ENCODE results near the gene MBD1.

Gene MBD1

GRCh38 chr18:50280707-50281294 is 522 bp downstream of the MBD1 start:
- TF ChIP-seq CTCF (conservative IDR thresholded peaks at IDR 0.05; ENCODE audit: low read depth): no peak
- ChIA-PET CTCF (no interaction called here), POLR2A (ENCODE audit: low non-redundant PET) (no interaction called here)
- peak overlapping the region; percentile 91 for H3K27ac ChIP-seq
- no peak for DNase-seq (ENCODE audit: low spot score)

GRCh38 chr18:50279752-50280151 is 1.6 kb downstream of the MBD1 start:
- no peak for TF ChIP-seq CTCF (conservative IDR thresholded peaks at IDR 0.05; ENCODE audit: low read depth)
- no peak for DNase-seq (ENCODE audit: low spot score)
- peak overlapping the region; percentile 64 for H3K27ac ChIP-seq
- CTCF ChIA-PET: no interaction called here
- POLR2A ChIA-PET (ENCODE audit: low non-redundant PET): no interaction called here

- peak; percentile 72 for DNase-seq (ENCODE audit: low spot score)
- H3K27ac ChIP-seq: no peak overlapping the region
- TF ChIP-seq CTCF (conservative IDR thresholded peaks at IDR 0.05; ENCODE audit: low read depth): no peak
- ChIA-PET POLR2A (ENCODE audit: low non-redundant PET) (no interaction called here), CTCF (no interaction called here)
Measured at GRCh38 chr18:50277942-50278341, 3.4 kb downstream of the MBD1 start.

- no peak for TF ChIP-seq CTCF (conservative IDR thresholded peaks at IDR 0.05; ENCODE audit: low read depth)
- H3K27ac ChIP-seq: peak overlapping the region; percentile 39
- DNase-seq (ENCODE audit: low spot score): no peak
- CTCF ChIA-PET: interaction anchor here (0.7 kb wide), 1 partner anchor 131 kb away, joined by 3 read pairs; no protein-coding TSS in a partner anchor
- POLR2A ChIA-PET (ENCODE audit: low non-redundant PET): no interaction called here
Measured at GRCh38 chr18:50276452-50276851, 4.9 kb downstream of the MBD1 start.

GRCh38 chr18:50275503-50276036 is 5.8 kb downstream of the MBD1 start:
- POLR2A ChIA-PET (ENCODE audit: low non-redundant PET): no interaction called here
- H3K27ac ChIP-seq: no peak overlapping the region
- CTCF ChIA-PET: interaction anchor here (0.7 kb wide), 1 partner anchor 132 kb away, joined by 3 read pairs; no protein-coding TSS in a partner anchor
- TF ChIP-seq CTCF (conservative IDR thresholded peaks at IDR 0.05; ENCODE audit: low read depth): no peak
- DNase-seq (ENCODE audit: low spot score): no peak

- no peak for TF ChIP-seq CTCF (conservative IDR thresholded peaks at IDR 0.05; ENCODE audit: low read depth)
- POLR2A ChIA-PET (ENCODE audit: low non-redundant PET): no interaction called here
- no peak for DNase-seq (ENCODE audit: low spot score)
- no peak overlapping the region for H3K27ac ChIP-seq
- CTCF ChIA-PET: no interaction called here
Measured at GRCh38 chr18:50274941-50275340, 6.4 kb downstream of the MBD1 start.

All from RWPE1 (cell line).